GM18498 (cell line): ENCODE results near the gene PALLD.

ENCODE experiments used
- ATAC-seq: cut with Tn5 transposase; IDR thresholded peaks from one replicate; pipeline ENCODE4 v1.9.1; 2021; ENCODE audit warnings: mild to moderate bottlenecking, moderate library complexity; ENCODE audit not compliant: unreplicated experiment

The PALLD gene

DNA sequence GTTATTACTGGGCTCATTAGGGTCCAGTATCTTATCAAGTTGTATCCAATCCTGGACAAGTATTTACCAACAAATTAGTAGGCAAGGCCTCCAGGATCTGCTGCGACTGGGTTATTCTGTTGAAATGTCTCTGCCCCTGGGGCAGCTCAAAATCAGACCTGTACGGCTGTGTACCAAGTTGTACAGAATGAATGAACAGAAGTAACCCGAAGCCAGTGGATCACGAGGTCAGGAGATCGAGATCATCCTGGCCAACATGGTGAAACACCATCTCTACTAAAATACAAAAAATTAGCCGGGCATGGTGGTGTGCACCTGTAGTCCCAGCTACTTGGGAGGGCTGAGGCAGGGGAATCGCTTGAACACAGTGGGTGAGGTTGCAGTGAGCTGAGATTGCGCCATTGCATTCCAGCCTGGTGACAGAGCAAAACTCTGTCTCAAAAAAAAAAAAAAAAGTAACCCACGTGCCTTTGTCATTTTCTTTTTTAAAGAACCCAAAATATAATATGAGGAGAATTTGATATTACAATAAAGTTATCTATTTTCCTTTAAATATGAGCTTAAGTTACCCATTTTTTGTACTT, 385.9 kb downstream of the PALLD start:
- ATAC-seq, result no peak

DNA sequence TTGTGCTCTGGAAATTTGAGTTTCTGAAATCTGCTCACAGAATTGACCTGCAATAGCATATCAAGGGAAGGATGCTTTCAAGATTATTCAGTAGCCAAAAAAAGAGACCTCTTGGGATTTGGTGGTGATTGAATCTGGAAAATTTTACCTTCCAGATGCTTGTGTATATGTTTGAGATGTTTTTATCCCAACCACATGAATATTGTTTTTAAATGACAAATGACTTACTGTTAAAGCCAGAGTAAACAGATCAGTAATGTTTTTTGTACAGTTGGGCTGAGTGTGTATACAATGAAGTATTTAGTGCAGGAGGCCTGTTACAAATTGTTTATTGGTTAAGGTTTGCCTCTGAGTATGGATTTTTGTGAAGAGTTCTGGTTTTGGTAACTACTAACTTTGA, 386.7 kb downstream of the PALLD start:
- ATAC-seq, result no peak

DNA sequence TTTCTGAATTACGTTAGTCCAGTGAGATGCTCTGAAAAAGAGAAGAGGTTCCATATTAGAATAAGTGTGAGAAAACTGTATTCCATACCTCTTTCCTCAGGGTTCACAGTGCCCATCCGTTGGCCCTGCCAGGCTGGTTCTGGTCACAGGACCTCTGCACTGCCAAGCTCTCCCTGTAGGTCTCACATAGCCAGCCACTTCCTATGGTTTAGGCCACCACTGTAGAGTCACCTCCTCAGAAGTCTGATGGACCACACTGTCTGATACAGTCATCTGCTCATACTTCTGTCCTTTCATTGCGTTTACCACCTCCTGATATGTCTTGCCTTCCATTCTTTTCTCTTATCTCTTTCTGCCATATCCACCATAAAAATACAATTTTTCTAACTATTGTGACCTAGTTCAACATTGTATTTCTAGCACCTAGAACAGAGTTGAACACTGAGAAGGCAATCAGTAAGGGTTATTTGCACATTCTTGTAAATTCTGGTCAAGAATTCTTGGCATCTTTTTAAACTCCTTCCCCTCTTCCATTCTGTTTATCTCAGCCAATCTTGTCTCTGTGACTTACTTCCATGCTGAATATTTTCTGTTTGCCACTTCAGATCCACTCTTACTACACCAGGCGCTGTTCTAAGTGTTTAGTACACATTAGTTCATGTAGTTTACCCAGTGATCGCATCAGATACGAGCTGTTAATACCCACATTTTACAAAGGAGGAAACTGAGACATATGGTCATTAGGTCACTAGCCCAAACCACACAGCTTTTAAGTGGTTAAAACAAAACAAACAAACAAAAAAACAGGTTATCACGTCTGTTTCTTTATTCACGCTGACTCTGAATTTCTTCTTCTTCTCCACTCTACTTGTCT, 387.6 kb downstream of the PALLD start:
- ATAC-seq, result no peak

DNA sequence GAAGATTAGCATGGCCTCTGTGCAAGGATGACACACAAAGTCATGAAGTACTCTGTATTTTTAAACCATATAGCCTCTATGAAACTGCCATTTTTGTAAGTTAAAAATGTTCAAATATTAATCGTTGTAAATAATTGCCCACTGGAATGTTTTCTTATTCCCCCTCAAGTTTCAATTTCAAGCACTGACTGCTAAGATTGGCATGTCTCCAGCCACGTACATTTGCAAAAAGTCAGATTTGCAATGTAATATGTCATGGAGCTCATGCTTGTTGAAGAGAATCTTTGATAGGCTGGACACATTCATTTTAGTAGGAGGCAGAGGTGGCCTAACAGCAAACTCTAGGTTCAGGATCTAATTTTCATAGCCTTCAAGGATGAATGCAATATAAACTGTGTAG, 388.5 kb downstream of the PALLD start:
- ATAC-seq, result no peak

DNA sequence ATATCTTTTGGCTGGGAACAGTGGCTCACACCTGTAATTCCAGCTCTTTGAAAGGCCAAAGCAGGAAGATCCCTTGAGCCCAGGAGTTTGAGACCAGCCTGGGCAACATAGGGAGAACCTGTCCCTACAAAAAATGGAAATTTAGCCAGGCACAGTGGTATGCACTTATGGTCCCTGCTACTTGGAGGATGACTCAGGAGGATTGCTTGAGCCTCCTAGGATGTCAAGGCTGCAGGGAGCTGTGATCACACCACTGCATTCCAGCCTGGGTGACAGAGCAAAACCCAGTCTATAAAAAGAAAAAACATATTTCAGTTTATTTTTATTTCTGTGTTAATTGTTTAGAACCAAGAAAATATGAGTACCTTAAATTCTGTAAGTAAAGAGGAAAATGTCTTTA, 389.5 kb downstream of the PALLD start:
- ATAC-seq, result no peak

DNA sequence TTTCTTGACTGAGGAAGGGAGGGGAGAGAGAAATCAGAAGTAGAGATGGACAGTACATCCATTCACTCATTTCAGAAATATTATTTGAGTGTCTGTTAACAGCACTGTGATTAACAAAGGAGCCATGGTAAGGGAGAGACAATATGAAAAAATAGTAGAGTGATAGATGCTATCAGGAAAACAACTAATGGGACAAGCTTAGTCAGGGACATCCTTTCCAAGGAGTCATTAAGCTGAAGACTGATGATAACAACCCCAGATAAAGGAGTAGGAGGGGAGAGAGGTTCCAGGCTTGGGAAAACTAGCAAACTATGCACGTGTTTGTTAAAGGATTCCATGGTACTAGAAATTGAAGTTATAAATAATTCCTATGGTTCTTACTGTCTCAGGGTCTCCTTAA, 391.0 kb downstream of the PALLD start:
- no peak for ATAC-seq

DNA sequence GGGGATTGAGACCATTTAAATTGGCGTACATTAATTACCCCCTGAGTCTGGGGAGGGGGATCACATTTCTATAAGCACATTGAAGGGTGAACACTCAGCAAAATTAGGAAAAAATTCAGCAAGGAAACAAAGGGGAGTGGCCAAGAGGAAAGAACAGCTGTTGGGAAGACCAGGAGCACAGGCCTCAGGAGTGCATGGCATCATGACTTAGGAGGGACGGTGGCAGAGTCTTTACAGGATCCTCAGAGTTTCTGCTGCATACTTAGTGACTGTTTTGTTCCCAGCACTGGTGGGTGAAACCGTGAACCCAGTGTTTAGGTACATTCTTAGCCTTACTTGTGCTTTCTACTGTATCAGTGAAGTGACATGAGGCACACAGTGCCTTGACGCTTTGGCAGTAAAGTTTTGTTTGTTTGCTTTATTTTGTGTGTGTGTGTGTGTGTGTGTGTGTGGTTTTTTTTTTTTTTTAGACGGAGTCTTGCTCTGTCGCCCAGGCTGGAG, 391.9 kb downstream of the PALLD start:
- no peak for ATAC-seq

DNA sequence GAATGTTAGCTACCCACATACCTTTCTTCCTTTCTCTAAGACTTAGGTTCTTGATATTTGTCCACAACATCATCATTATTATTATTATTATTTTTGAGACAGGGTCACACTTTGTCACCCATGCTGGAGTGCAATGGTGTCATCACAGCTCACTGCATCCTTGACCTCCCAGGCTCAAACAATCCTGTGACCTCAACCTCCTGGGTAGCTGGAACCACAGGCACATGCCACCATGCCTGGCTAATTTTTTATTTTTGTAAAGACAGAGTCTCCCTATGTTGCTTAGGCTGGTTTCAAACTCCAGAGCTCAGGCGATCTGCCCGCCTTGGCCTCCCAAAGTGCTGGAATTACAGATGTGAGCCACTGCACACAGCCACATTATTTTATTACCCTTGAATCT, 394.2 kb downstream of the PALLD start:
- ATAC-seq, result no peak

DNA sequence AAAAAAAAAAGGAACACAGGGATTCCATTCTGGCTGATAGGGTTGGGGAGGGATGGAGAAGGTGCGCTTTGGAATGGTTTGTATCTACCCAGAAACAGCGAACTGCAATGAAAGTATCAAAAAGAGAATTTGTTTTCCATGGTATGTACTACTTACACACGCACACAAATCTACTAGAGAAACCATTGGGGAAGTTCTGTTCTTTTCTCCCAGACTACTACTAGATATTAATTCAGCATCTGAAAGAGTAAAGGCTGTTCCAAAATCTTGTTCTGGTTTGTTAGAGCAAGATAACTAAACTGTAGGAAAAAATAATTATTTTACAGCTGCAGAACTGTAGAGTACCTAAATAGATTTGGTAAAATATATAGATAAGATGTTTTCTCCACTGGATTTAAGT, 394.8 kb downstream of the PALLD start:
- ATAC-seq, result no peak

DNA sequence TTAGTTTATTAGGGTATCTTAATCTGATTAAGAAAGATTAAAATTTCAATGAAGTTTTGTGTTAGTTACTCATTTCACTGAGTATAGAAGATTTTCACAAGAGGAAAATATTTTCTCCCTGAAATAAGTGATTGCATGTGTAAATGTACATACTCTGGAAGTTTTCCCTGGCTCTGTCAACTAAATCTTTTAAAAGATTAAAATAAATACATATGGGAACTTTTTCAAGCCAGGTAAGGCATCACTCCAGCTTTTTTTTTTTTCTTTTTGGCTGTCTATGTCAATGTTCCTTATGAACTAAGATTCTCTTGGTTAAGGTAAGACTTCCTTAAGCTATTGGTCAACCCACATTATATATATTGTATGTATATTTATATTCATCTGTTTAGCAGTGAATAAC, 395.6 kb downstream of the PALLD start:
- ATAC-seq, result no peak

DNA sequence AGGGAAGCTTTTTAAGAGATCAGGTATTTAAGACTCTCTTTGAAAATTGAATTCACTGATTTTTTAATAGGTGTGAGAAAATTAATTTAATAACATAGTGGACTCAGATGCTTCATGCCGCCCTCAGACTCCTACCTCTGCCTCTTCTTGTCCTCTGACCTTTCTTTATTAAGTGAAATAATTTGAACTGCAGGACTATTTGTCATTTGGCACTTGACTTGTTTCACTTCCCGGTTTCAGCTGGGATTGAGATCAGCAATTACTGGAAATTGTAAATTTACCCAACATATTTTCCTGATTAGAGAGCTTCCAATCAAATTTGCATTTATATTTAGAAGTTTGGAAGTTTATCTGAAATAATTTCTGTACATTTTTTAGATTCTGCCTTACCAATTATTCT, 396.4 kb downstream of the PALLD start:
- no peak for ATAC-seq

DNA sequence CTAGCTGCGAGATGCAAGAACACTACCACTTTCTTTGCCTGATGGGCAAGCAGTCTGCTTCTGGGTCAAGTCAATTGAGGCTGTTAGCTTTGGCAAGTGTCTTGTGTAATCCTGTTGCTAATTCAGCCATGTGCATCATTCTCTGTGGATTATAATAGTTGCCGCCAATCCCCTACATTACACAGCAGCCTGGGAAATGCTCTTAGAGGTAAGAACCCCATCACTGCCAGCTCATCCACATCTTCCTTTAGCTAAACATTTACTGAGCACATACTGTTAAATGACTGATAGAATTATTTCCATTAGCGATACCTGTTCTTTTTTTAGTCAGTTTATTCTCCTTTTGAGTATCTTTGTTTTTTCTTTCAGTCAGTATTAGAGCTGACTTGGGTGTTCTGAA, 397.0 kb downstream of the PALLD start:
- no peak for ATAC-seq

DNA sequence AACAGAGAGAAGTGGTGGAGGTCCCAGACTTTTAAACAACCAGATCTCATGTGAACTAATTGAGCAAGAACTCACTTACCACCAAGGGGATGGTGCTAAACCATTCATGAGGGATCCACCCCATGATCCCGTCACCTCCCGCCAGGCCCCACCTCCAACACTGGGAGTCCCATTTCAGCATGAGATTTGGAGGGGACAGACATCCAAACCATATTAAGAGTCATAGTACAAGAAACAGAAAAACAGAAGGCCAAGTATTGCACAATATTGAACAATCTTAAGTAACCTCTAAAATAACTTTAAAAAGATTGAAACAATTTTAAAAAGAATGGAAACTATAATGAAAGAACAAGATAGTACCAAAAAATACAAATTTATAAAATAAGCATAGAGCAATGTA, 403.2 kb downstream of the PALLD start:
- no peak for ATAC-seq

DNA sequence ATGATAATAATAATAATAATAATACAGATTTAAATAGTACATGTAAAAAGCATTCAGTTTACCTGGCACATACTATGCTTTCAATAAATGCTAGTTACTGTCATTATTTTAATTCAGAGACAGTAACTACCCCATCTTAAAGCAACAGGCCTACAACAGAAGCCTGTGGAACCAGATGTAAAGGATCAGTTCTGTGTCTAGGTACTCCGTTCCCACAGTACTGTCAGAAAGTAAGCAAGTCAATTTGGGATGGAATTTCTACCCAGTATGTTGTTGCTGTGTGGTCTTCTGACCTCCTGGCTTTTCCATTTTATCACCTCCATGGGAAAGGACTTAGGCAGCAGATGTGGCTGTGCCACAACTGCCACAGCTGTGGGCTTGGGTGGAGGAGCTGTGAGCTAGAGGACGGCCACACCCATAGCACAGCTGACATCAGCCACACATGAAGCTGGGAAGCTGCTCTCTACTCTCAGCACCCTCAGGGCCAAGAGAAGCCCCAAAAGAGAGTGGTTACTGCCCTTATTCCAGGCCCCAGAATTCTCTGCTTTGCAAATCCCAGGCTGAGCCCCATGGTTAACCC, 410.4 kb downstream of the PALLD start:
- ATAC-seq, result no peak

DNA sequence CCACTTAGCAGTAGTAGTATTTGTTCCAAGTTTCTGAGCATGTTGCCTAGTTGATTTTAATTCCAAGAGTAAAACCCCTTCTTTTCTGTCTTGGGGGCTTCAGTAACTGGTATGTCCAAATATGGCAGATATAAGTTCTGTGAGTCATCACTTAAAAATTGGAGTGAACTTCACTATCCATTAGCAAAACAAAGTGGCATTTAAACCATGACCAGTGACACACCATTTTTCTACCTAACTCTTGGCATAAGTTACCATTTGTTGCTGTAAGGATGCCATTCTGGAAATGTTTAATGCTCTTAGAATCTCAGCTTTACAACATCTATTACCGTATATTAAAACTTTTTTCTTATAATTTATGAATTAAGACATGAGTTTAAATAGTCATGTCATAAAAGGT, 411.2 kb downstream of the PALLD start:
- ATAC-seq, result no peak

DNA sequence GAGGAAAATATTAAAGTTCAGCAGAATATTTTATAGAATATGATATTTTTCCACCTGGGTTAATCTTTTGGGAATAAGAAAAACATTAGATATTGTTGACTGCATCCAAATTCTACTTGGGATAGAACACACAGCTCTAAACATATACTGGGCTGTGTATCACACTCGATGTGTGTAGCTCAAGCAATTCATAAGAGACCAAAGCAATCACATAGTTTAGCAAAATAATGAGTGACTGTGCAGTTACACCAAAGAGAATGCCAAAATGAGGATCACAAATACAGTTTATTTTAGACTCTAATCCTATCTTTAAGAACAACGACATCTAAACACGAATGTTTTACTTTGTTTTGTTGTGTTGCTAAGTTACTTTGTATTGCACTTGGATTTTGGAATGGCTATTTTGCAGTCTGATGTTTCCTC, 412.0 kb downstream of the PALLD start:
- no peak for ATAC-seq

DNA sequence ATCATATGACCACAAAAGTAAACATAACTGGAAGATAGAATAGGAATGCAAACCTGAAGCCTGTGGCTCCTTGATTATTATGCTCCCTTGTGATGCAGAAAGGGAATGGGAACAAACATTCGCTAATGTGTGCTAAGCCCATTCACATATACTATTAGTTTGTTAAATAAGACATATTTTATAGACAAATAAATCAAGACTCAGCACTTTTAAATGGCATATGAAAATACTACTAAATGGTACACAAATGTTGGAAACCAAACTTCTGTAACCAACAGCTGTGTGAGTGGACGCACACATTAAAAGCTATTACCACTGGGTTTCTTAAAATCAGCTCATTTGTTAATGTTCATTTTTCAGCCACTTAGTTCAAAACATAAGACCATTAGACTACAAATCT, 417.2 kb downstream of the PALLD start:
- no peak for ATAC-seq

DNA sequence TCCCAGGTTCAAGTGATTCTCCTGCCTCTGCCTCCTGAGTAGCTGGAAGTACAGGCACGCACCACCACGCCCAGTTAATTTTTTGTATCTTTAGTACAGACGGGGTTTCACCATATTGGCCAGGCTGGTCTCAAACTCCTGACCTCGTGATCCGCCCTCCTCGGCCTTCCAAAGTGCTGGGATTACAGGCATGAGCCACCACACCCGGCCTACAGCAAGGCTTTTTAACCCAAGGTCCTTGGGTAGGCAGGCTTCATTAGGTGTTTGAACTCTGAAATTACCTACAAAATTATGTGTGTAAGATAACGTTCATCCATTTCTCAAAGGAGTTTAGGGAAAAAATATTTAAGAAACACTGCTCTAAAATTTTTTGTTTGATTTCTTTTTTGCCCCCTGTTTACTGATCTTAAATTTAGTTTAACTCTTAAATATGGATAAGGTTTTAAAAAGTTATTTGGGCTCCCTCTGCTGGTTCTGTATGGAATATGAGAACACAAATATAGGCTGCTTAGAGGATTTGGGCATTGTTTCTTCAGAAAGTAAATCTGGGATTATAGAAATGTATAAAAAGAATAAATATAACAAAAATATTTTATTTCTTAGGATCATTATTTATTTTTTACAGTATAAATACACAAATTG, 420.4 kb downstream of the PALLD start:
- ATAC-seq, result no peak

DNA sequence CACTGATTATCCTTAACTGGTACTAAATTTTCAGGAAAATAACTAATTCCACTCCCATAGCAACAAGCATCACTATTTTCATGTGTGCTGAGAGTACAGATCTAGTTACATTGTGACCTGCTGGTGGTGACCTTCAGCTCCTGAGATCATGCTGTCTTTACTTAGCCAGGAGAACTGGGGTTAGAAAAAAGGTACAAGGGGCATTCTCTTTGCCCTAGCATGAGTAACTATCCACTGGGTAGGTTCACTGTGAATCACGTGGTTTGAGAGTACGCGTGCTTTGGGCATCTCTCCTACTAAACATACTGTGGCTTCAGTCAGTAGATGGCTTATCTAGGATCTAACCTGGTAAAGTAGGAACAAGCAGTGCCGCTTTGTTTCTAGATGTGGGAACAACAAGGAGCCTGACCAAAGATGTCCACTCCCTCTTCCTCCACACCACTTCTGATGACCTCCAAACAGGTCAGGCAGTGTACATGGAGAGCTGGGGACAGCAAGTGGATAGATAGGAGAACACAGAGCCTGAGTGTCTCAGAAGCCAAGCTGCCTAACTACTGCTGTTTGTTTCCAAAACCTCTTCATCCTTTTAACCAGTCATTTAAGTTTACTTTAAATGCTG, 423.0 kb downstream of the PALLD start:
- ATAC-seq, result no peak

DNA sequence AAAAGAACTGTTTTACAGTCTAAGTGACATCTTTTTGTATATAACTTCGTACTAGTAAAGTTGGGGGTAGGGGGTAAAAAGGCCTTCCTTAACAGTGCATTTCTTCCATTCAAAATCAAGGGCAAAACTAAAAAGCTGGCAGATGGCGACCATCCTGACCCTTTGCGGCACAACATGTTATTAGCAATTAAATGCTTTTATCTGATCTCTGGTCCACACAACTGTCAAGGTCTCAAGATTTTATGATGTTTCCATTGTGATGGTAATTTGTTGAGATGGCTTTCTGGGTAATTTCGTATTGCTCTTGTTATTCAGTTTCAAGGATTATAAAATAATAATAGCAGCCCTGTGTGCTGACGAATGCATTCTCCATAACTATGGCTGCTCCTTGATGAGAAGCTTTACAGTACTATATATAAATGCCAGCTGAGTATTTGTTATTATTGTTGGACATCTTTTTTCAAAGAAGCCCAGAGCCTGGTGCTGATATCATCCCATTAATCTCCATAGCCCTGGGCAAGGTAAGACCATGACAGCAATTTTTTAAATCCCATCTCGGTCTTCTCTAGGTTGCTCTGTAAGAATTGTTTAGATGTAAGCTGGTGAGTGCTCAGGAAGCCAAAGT, 423.7 kb downstream of the PALLD start:
- ATAC-seq, result no peak
